ENCODE results near the gene LARP4B. TPM values are rescaled to one million over a fixed set of nuclear protein-coding genes. Genes with fewer than 3 reads are reported as not detected.

The LARP4B gene
- total and polyA plus RNA-seq, 2 donors (not counting 1 experiment from before 2014, with no cell fraction given), result 35.6 to 129 TPM

DNA sequence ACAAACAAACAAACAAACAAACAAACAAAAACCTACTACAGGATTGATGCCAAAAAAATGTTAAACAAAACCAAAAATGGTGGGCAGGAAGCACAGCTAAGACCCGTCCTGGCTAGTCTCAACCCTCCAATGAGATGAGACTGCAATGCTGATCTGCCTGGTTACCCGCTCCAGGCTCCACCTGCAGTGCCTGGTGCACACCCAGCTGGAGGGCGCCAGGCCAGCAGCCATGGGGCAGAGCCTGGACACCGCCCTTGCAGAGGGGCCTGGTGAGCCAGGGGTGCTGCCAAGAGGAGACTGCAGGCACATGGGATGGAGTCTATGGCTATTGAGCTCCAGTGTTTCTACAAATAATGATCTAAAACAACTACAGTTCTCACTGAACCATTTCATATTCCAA, 107.0 kb downstream of the LARP4B start:
- peak overlapping the region; percentile 59 for H3K27ac Mint-ChIP-seq
- peaks cover 9% of the 10 kb centered on the region for H3K79me2 ChIP-seq (ENCODE audit: control insufficient read depth, insufficient read depth, low read length)
- ChIA-PET CTCF (interaction anchor here (0.6 kb wide), 1 partner anchor 29 kb away, joined by 7 read pairs; no protein-coding TSS in a partner anchor), POLR2A (interaction anchor here (0.6 kb wide), 1 partner anchor 11 kb away, joined by 5 read pairs; no protein-coding TSS in a partner anchor)
- H3K4me2 ChIP-seq (replicated peaks; ENCODE audit: low read depth, low read length, poor library complexity, severe bottlenecking), result no peak overlapping the region
- peaks cover 24 to 30% of the 10 kb centered on the region in 2 donors for H3K4me1 ChIP-seq (ENCODE audit: control insufficient read depth in 2 of 2, insufficient read depth in 2 of 2, low read length in 2 of 2)
- no peak overlapping the region for H3K9ac ChIP-seq (ENCODE audit: low read length)
- H3K4me3 ChIP-seq (ENCODE audit: control extremely low read depth in 1 of 5, extremely low read depth in 1 of 5, insufficient read depth in 1 of 5, low read depth in 2 of 5, low read length in 4 of 5), result no peak overlapping the region
- no peak overlapping the region for H2AFZ ChIP-seq (ENCODE audit: insufficient read depth, low read depth, low read length, poor library complexity, severe bottlenecking)
- peaks cover 16 to 82% of the 10 kb centered on the region in 2 experiments for H3K36me3 ChIP-seq (replicated peaks in 1 of 2; ENCODE audit: control extremely low read depth in 1 of 2, control insufficient read depth in 1 of 2, extremely low read depth in 1 of 2, insufficient read depth in 2 of 2, low read length in 1 of 2)
- no peaks in the 10 kb centered on the region for H3K9me3 Mint-ChIP-seq (ENCODE audit: insufficient read depth)
- no peaks in the 10 kb centered on the region for H3K27me3 Mint-ChIP-seq
- H3K27ac ChIP-seq (ENCODE audit: low read length in 2 of 2), result no peak overlapping the region
- no peaks in the 10 kb centered on the region for H3K27me3 ChIP-seq (replicated peaks in 1 of 4; ENCODE audit: control extremely low read depth in 1 of 4, control insufficient read depth in 3 of 4, insufficient read depth in 4 of 4, low read length in 3 of 4)
- H3K4me3 Mint-ChIP-seq, result no peak overlapping the region
- DNase-seq (no peak), ATAC-seq (ENCODE audit: low read depth) (no peak)
- H3K9me3 ChIP-seq (ENCODE audit: control extremely low read depth in 1 of 3, control insufficient read depth in 2 of 3, insufficient read depth in 1 of 3, low read length in 2 of 3), result no peaks in the 10 kb centered on the region
- H3K4me1 Mint-ChIP-seq, result peaks cover 45% of the 10 kb centered on the region
- intact Hi-C loops (cut with micrococcal nuclease), result no loop called here
- H4K20me1 ChIP-seq (ENCODE audit: control insufficient read depth, insufficient read depth, low read length, poor library complexity, severe bottlenecking), result peaks cover 16% of the 10 kb centered on the region
- 91% methylated on average over 4 of the region's 4 CpGs for WGBS (ENCODE audit: insufficient coverage)
- no peak for TF ChIP-seq EZH2 (IDR thresholded peaks at IDR 0.05; ENCODE audit: borderline replicate concordance, insufficient read depth, low read depth, low read length, poor library complexity, severe bottlenecking)
- TF ChIP-seq, protein P1, sequence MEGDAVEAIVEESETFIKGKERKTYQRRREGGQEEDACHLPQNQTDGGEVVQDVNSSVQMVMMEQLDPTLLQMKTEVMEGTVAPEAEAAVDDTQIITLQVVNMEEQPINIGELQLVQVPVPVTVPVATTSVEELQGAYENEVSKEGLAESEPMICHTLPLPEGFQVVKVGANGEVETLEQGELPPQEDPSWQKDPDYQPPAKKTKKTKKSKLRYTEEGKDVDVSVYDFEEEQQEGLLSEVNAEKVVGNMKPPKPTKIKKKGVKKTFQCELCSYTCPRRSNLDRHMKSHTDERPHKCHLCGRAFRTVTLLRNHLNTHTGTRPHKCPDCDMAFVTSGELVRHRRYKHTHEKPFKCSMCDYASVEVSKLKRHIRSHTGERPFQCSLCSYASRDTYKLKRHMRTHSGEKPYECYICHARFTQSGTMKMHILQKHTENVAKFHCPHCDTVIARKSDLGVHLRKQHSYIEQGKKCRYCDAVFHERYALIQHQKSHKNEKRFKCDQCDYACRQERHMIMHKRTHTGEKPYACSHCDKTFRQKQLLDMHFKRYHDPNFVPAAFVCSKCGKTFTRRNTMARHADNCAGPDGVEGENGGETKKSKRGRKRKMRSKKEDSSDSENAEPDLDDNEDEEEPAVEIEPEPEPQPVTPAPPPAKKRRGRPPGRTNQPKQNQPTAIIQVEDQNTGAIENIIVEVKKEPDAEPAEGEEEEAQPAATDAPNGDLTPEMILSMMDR (IDR thresholded peaks at IDR 0.05), result no peak

DNA sequence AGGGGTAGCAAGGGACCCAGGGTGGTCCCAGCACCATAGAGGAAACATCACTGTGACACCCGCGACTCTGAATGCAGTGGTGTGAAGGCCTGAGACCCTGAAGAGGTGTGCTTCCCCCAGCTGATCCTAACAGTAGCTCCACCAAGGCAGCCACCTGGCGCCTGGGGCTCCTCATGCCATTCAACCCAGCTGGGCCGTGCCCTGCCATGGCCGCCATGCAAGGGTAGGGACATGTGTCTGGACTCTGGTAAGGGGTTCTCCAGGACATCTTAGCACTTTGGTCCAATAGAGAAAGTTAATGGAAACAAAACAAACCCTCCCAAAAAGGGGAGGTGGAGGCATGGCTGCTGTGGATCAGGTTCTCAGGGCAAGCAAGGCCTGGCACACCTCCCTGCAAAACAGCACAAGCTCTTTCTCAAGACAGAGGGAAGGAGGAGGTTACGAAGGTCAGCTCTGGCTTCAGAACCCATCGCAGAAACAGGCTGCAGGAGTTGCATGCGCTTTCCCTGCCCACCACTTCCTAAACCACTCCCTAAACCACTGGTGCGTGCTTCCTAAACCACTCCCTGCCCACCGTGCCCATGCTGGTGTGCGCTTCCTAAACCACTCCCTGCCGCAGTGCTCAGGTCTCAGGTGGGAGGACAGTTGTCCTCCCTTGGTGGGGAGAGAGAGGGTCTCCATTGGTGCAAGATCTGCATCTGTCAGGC, 108.7 kb downstream of the LARP4B start:
- Histone ChIP-seq H3K4me1 (ENCODE audit: control insufficient read depth in 2 of 2, insufficient read depth in 2 of 2, low read length in 2 of 2) (peaks cover 27 to 46% of the 10 kb centered on the region in 2 donors), H3K36me3 (replicated peaks in 1 of 2; ENCODE audit: control extremely low read depth in 1 of 2, control insufficient read depth in 1 of 2, extremely low read depth in 1 of 2, insufficient read depth in 2 of 2, low read length in 1 of 2) (peaks cover 3 to 79% of the 10 kb centered on the region in 2 experiments), H3K27me3 (replicated peaks in 1 of 4; ENCODE audit: control extremely low read depth in 1 of 4, control insufficient read depth in 3 of 4, insufficient read depth in 4 of 4, low read length in 3 of 4) (no peaks in the 10 kb centered on the region), H3K9me3 (ENCODE audit: control extremely low read depth in 1 of 3, control insufficient read depth in 2 of 3, insufficient read depth in 1 of 3, low read length in 2 of 3) (no peaks in the 10 kb centered on the region), H2AFZ (ENCODE audit: insufficient read depth, low read depth, low read length, poor library complexity, severe bottlenecking) (no peak overlapping the region), H3K9ac (ENCODE audit: low read length) (peak overlapping the region; percentile 44), H3K4me2 (replicated peaks; ENCODE audit: low read depth, low read length, poor library complexity, severe bottlenecking) (peak overlapping the region; percentile 69), H3K27ac (ENCODE audit: low read length in 2 of 2) (peak overlapping the region; percentile 0 to 58), H4K20me1 (ENCODE audit: control insufficient read depth, insufficient read depth, low read length, poor library complexity, severe bottlenecking) (peaks cover 12% of the 10 kb centered on the region), H3K79me2 (ENCODE audit: control insufficient read depth, insufficient read depth, low read length) (peaks cover 5% of the 10 kb centered on the region), H3K4me3 (ENCODE audit: control extremely low read depth in 1 of 5, extremely low read depth in 1 of 5, insufficient read depth in 1 of 5, low read depth in 2 of 5, low read length in 4 of 5) (peak overlapping the region in 3 of 5 experiments; percentile 2 to 15 (median 5))
- CTCF ChIA-PET, result no interaction called here
- POLR2A ChIA-PET, result no interaction called here
- Mint-ChIP-seq H3K27ac (peak overlapping the region; percentile 90), H3K4me3 (peak overlapping the region; percentile 74), H3K27me3 (no peaks in the 10 kb centered on the region), H3K4me1 (peaks cover 60% of the 10 kb centered on the region), H3K9me3 (ENCODE audit: insufficient read depth) (no peaks in the 10 kb centered on the region)
- peak; percentile 35 for DNase-seq
- ATAC-seq (ENCODE audit: low read depth), result peak; percentile 65
- intact Hi-C loops (cut with micrococcal nuclease), result no loop called here
- TF ChIP-seq, protein P1 (IDR thresholded peaks at IDR 0.05), result no peak
- TF ChIP-seq EZH2 (IDR thresholded peaks at IDR 0.05; ENCODE audit: borderline replicate concordance, insufficient read depth, low read depth, low read length, poor library complexity, severe bottlenecking), result no peak
- 63% methylated on average over 8 of the region's 12 CpGs for WGBS (ENCODE audit: insufficient coverage)

All from B cell (primary cell).